GM19193 (cell line): ENCODE measurements around the gene TENM3.

Experiments used
- POLR2A ChIP-seq: IDR thresholded peaks from 4 replicates; pipeline ENCODE4 v1.6.1; 2011; ENCODE audit not compliant: insufficient read depth, insufficient read length; ENCODE audit errors: extremely low read depth

The TENM3 gene

GRCh38 chr4:182448281-182449151 is 205.3 kb downstream of the TENM3 start:
- no peak for TF ChIP-seq POLR2A

DNA sequence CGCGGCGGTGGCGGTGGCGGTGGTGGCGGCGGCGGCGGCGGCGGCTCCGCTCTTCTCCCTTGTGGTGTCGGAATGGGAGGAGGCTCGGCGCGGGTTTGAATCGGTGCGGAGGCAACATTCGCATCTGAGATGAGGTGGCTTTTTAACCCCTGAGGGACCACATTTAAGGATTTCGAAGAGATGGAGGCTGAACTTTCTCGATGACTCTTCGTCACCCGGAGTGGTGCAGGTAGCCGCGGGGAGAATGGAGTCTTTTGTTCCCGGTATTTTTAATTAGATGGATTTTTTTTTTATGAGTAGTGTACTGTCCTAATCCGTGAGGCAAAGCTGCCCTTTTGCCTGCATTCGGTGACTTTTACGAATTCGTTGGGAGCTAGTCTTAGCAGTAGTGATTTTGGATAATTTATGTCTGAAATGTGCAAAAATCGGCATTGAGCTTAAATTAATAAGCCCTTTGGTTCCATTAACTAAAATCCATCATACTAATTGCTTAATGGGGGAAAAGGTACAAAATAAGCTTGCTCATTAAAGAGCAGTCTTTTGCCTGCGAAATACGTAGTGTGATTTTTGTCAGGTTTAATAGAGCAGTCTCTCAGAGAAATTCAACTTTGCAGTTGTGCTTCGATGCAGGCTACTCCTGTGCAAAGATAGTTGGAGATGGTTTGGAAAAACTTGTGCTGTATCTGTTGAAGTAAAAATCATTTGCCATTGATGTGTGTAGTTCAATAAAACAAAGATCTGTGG is 206.2 kb downstream of the TENM3 start:
- TF ChIP-seq POLR2A: no peak

DNA sequence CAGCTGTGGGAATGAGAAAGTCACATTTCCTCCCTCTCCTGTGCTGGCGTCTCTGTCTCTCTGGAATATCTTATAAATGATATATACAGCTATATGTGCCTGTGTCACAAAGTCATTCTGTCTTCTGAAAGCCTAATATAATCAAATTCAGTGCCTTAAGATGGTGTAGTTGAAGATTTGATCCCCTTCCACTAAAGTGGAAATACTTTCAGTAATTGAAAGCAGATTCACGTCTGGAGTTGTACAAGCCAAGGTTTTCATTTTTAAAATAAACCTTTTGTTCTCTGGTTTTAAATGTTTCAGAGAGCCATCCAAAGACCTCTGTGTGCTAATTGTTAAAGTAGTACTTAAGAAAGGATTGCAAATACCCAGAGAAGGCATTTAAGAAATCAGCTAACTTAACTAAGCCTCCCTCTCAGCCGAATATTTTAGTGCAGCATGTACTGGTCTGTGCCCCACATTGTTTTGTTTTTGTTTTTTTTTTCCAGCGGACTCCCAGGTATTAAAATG is 206.8 kb downstream of the TENM3 start:
- TF ChIP-seq POLR2A: no peak

DNA sequence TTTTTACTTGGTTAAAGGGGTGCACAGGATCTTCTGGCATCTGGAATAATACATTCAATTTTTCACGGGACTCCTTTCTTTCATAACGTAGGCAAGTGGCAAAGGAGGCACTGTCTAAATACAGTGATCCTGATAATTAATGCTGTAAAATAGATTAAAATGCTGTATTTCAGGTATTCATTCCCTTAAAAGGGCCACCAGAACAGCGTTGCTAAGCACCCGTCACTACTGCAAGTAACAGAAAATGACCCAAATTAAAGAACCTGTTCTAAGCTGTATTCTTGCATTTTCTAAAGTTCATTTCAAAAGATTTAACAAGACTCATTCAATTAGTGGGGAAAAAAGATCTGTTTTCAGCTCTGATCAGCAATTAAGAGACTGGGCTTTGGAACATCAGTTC is 208.2 kb downstream of the TENM3 start:
- no peak for TF ChIP-seq POLR2A

DNA sequence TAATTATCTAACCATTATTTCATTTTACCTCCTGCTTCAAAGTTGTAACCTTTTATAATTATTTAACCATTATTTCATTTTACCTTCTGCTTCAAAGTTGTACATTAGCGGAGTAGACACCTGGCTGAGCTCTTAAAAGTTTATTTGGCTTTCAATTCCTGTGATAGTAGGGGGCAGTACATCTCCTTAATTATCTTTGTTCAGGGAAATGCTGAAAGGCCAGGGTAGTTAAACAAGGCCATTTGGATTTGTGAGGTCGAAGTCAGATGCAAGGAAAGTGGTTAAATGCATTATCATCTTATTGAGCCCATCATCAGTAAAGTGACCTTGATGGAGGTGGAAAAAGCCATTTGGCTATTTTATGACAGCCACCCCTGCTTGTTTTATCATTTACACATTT is 210.6 kb downstream of the TENM3 start:
- no peak for TF ChIP-seq POLR2A

- no peak for TF ChIP-seq POLR2A
These were observed 211.3 kb downstream of the TENM3 start for GRCh38 chr4:182454440-182455013.

DNA sequence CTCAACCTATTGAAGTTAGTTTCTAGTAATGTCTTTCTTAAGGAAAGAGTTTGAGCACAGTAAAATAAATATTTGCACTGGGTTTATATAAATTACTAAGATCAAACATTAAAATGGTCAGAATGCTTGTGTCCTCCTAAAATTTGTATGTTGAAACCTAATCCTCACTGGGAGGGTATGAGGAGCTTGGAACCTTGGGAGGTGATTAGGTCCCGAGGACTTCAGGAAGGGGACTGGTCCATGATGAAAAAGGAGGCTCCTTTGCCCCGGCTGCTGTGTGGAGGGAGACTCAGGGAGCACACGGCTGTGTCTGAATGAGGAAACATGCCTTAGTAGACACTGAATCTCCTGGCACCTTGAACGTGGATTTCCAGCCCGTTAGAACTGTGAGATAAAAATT is 221.9 kb downstream of the TENM3 start:
- TF ChIP-seq POLR2A: no peak

- TF ChIP-seq POLR2A: no peak
These were observed 222.8 kb downstream of the TENM3 start for GRCh38 chr4:182465979-182466378.

DNA sequence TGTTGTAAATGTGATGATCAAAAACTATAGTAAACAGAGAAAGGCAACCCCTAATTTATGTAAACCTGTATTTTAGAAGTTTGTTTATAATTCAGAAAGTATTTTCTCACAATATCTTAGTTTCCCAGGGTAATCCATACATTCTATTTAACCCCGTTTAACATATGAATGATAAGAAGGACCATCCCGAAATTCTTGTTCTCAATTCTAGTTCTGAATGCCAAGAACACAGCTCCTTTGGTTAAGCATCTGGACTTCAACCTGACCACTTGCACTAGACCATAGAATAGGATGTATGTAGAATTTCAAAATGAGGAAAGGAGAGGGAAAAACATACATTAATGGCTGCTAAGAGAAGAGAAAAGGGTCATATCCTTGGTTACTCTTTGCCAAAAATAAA is 227.0 kb downstream of the TENM3 start:
- TF ChIP-seq POLR2A: no peak

DNA sequence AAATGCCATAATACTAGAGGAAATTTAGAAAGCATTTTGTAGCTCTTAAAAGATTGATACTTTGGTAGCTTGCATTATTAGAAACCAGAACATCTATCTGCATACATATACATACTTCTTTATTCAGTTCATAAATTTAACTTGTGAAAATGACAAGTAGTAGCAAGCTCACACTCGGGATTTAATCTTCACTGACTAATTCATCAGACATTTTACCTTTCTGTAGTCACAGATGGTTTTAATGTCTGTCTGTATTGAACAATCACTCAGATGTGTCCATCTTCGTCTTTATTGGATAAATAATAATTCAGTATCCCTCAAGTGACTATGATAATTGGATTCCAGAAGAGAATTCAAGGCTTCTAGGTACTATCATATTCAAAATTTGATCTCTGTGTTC is 232.3 kb downstream of the TENM3 start:
- TF ChIP-seq POLR2A: no peak

GRCh38 chr4:182478475-182478874 is 235.3 kb downstream of the TENM3 start:
- TF ChIP-seq POLR2A: no peak

GRCh38 chr4:182483685-182484084 is 240.5 kb downstream of the TENM3 start:
- TF ChIP-seq POLR2A: no peak

DNA sequence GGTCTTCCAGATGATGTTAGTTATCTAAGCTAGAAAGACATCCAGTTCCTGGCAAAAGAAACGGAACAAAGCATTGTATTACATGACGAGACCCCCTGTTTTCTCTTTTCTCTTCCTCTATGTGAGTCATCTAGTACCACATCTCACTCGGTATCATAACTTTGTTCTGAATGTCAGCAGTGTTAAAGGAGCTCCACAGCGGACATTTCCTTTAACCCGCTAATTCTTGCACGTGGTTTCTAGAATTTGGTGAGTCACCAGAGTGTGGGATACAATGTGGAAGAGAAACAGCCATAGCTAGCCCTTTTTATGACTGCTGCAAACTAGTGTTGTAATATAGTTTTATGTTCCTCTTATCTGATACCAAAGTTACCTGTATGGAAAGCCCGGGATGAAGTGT is 243.7 kb downstream of the TENM3 start:
- no peak for TF ChIP-seq POLR2A

- TF ChIP-seq POLR2A: no peak
These were observed 245.7 kb downstream of the TENM3 start for GRCh38 chr4:182488896-182489295.

- no peak for TF ChIP-seq POLR2A
These were observed 246.4 kb downstream of the TENM3 start for GRCh38 chr4:182489607-182490006.
